G401 (cell line): ENCODE data around the gene ERICH6B. TPM values are rescaled to one million over a fixed set of nuclear protein-coding genes. Genes with fewer than 3 reads are reported as not detected.

Source experiments
- DNase-seq: peaks from one replicate; pipeline ENCODE4 v3.0.0-alpha.2; 2015; ENCODE audit warnings: low spot score
- in situ Hi-C: cut with HindIII; loops from 2 replicates; pipeline ENCODE4 v1.10.0; 2016; ENCODE audit warnings: low sequenced_read_pairs, mixed read lengths
- total RNA-seq: library from RNA; depleted of rRNA; stranded (reverse); fragments of >200 nt; shearing (Covaris generic); gene quantifications from 2 replicates; pipeline ENCODE4 v1.2.3, GENCODE V29; 2014

Gene ERICH6B
- total RNA-seq, 1 experiment from 2014 or later, result not detected

DNA sequence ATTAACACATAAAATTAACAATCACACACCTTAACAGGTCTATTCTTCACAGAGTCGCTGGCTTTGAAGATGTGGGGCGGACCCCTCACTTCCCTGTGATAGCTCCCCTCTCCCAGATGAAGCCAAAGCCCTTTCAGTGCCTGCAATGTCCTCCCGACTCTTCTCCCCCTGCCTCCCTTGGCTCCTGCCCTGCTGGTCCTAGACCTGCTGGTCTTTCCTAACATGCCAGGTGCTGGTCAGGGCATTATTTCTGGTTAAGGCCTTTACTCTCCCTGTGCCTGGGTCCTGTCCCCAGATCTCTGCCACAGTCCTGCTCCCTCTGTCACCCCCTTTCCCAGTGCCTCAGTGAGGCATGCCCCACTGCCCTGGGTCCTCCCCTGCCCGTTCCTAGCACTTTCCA, 12.2 kb downstream of the ERICH6B start:
- in situ Hi-C loops, result no loop called here
- DNase-seq, result no peak

DNA sequence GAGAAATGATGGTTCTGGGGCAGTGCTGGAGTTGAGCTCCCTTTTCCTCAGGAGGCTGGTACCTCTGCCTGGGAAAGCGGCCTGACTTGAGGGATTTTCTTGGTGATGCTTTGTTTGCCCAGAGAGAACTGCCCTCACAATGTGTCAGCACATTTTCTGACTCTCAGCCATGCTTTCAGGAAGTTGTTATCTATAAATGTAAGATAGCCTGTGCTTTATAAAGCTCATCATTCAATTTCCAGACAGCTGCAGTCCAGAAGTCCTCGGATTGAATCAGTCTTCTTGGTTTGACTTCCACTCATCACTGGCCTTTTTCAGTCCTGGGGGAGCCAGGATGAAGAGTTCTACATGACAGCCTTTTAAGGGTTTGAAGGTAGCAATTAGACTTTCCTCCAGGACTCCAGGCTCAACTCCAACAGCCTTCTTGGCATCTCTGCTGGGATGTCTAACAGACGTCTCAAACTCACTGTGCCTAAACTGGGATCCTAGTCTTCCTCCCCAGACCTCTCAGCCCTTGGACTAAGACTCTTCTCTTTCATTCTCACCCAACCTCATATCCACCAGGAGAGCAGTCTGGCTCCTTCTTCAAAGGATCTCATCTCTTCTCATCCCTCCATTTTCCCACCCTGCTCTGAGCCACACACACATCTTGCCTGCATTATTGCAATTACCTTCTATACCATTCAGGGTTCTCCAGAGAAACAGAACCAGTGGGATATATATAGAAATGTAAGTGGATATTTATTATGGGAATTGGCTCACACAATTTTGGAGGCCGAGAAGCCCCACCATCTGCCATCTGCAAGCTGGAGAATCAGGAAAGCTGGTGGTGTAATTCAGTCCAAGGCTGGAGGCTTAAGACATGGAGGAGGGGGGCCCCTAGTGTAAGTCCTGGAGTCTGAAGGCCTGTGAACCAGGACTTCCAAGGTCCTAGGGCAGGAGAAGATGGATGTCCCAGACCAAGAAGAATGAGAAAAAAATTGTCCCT, 13.1 kb downstream of the ERICH6B start:
- no peak for DNase-seq
- in situ Hi-C loops, result no loop called here

- no peak for DNase-seq
- in situ Hi-C loops, result no loop called here
Measured at GRCh38 chr13:45601680-45602079, 13.9 kb downstream of the ERICH6B start.

GRCh38 chr13:45598597-45598996, 16.9 kb downstream of the ERICH6B start:
- DNase-seq, result no peak
- in situ Hi-C loops, result no loop called here

DNA sequence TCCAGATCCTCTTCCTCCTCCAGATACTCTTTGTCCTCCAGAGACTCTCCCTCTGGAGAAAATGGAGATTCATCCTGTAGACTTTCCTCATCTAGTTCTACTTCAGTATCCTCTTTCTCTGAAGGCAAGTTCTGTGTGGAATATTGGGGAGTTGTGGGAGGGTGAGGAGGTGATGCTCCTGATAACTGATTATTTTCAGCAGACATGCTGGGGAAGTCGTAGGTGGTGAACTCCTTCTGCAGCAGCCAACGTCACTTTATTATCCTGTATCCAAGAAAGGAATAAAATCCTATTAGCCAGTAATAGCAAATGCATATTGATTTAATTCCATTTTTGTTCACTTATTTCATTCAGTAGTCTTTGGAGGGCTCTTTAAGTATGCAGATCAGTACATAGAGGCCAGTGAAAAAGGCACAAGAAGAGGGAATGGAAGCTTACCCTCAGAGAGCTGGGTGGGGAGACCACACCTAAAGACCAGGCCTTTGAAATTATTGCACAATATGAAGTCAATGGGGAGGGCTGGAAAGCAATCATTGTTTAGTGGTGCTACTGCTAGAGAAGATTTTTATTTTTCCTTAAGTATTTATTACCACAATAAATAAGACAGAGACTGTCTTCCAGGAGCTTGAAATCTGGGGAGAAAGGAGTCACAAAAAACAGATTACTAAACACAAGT, 18.6 kb downstream of the ERICH6B start:
- in situ Hi-C loops, result no loop called here
- no peak for DNase-seq

DNA sequence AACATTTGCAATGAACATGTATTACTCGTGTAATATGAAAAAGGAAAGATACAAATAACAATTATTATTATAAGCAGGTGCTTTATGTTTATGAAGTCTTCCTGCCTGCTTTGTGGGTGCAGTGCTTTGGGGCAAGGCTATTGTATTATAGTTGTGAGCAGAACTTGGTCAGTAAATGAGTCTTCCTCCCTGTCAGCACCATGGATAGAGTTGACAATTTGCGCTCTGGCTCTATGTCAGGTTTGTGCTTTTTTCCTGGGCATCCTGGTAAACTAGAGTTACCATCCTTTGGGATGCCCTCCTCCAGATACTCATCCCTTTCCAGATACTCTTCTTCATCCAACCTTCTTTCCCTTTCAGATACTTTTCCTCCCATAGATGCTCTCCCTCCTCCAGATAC, 19.6 kb downstream of the ERICH6B start:
- in situ Hi-C loops, result no loop called here
- DNase-seq, result no peak

GRCh38 chr13:45594764-45595163, 20.8 kb downstream of the ERICH6B start:
- in situ Hi-C loops, result no loop called here
- no peak for DNase-seq

- no peak for DNase-seq
- in situ Hi-C loops, result no loop called here
Measured at GRCh38 chr13:45594227-45594626, 21.3 kb downstream of the ERICH6B start.

DNA sequence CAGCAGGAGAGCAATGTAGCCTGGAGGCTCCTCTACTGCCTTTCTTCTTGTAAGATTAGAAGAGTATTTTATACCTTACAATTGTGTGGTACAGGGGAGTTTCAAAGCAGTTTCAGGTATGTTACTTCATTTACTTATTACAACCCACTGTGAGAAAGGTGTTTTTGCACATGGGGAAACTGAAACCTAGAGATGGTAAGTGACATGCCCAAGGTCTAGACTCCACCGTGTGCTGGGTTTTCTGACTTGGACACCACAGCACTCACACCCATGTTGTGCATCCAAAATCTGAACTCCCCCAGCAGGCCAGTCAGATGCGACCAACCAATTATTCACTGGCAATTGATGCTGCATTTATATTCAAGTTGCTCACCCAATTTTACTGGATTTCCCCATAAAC, 22.8 kb downstream of the ERICH6B start:
- no peak for DNase-seq
- in situ Hi-C loops, result no loop called here

- in situ Hi-C loops, result no loop called here
- DNase-seq, result no peak
Measured at GRCh38 chr13:45590066-45590465, 25.5 kb downstream of the ERICH6B start.

- in situ Hi-C loops, result no loop called here
- no peak for DNase-seq
Measured at GRCh38 chr13:45587897-45588296, 27.6 kb downstream of the ERICH6B start.

DNA sequence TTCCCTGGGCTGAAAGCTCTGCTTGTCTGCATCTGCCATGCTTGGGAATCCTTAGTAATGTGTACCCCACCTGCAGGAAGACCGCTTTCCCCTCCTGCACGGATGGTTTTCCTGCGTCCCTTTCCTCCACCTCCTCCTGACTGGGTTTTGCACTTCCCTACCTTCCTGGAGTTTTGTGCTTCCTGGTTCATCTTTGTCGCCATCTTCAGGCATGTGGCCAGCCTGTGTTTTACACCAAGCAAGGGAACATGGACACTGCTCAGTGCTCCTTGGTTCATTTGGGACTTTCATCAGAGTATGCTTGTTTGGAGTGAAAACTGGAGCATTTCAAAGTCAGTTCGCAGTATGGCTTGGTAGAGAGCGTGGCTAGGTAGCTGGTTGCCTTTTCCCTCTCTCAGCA, 30.7 kb downstream of the ERICH6B start:
- DNase-seq, result no peak
- in situ Hi-C loops, result no loop called here

GRCh38 chr13:45582408-45583076, 33.0 kb downstream of the ERICH6B start:
- no peak for DNase-seq
- in situ Hi-C loops, result no loop called here

- DNase-seq, result no peak
- in situ Hi-C loops, result no loop called here
Measured at GRCh38 chr13:45576466-45576865, 39.1 kb downstream of the ERICH6B start.

DNA sequence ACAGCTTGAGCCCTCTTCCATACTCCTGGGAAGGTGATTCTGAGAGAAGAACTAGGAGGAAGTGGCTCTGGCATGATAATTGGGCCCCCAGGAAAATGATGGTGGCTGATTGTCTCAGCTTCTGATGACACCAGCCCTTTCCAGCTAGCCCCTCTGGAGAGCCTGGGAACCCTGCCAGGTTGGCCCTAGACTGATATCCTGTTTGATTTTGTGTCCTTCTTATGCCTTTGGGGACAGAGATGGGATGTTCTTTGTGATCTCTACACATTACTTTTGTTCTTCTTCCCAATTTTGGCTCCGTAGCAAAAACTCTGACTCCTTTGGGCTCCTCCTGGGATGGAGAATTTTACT, 39.7 kb downstream of the ERICH6B start:
- in situ Hi-C loops, result no loop called here
- no peak for DNase-seq

DNA sequence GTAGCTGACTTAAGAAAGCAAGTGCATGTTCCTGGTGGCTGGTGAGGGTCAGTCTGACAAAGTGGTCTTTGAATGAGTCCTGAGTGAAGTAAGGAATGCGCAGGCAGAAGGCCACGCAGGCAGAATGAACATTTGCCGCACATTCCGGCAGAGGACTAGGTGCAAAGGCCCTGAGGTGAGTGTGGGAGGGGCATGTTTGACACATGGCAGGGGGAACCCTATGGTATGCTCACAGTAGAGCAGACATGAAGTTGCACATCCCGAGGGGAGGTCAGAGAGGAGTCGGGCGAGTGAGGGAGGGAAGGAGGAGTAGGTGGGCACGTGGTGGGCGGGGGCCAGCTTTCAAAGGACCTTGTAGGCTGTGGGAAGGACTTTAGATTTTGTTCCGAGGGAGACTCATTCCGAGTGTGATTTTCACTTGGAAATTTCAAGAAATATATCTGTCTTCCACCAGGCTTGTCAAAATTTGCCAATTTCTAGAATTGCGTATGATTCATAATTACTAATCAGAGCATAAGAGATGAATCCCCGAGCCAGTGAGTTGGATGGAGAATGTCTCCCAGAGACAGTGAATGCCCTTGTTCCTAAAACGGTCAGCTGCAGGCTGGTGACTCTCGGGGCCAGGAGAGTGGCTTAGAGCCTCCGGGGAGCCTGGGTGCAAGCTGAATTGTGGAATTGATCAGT, 40.3 kb downstream of the ERICH6B start:
- in situ Hi-C loops, result no loop called here
- no peak for DNase-seq

- in situ Hi-C loops, result no loop called here
- DNase-seq, result no peak
Measured at GRCh38 chr13:45565331-45565730, 50.2 kb downstream of the ERICH6B start.

- no peak for DNase-seq
- in situ Hi-C loops, result no loop called here
Measured at GRCh38 chr13:45564133-45564776, 51.3 kb downstream of the ERICH6B start.

- in situ Hi-C loops, result no loop called here
- no peak for DNase-seq
Measured at GRCh38 chr13:45554604-45555109, 60.9 kb downstream of the ERICH6B start.
